Activated CD4-positive, alpha-beta T cell treated with anti-CD3 and anti-CD28 coated beads, Interleukin-2, amount 50 U/mL, for 16 hours (primary cell): ENCODE measurements around the gene MON2.

Experiments used
- DNase-seq: peaks from one replicate; pipeline ENCODE4 v3.0.0-alpha.2; 2020

The MON2 gene

DNA sequence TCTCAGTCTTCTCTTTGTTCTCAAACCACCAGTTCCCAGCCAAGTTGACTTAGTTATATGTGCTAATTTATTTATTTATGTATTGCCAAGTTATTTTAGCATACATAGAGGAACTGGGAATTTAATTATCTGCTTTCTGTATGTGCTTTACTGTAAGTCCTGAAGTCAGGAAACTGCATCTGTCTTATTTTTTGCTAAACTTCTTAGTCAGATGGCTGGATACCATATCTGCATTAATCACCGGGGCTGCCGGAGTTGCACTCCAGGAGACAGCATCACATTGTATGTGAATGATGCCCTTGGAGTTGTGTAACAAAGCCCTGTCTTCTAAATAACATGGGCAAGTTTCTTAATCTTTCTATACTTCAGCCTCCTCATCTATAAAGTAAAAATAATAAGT lies 96.2 kb downstream of the MON2 start:
- DNase-seq = no peak

DNA sequence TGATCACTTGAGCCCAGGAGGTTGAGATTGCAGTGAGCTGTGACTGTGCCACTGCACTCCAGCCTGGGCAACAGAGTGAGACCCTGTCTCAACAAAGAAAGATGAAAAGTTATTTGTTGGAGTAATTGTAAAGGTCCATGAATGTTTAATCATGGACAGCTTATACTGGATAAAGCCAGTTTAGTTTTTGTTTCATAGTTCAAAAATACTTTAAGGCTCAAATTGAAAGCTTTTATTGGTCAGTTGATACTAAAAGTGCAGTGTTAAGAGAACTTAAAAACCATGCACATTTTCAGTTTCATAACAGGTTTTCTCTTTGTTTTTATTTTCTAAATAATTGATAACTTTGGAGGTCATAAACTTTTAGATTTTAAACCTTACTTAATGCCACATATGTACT lies 108.4 kb downstream of the MON2 start:
- no peak for DNase-seq

DNA sequence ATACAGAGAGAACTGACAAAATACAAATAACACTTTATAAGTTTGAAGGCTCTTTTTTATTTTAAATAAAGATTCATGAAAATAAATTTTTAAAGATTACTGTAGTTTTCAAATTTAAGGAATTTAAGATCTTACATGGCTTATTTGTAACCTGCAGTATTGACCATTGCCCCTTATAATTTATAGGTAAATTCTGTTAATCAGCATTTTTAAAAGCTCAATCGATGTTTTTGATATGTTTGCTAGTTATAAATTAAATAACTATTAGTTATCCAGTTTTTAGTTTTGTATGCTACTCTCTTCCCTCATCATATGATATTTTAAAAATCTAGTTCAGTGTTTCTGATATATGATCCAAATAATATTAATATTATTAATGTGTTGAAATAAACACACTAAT lies 109.9 kb downstream of the MON2 start:
- no peak for DNase-seq

DNA sequence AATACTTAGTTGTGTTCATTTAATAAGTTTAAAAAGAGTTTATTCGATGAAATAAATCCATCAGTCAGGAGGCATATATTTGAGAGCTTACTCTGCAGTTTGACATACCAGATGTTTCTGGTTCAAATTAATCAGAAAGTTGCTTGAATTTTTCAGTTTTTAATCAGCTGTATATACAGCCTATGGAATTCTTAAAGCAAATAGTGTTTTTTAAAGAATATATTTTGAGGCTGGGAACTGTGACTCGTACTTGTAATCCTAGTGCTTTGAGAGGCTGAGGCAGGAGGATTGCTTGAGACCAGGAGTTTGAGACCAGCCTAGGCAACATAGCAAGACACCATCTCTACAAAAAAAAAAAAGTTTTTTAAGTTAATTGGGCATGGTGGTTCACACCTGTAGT lies 112.1 kb downstream of the MON2 start:
- DNase-seq = no peak

DNA sequence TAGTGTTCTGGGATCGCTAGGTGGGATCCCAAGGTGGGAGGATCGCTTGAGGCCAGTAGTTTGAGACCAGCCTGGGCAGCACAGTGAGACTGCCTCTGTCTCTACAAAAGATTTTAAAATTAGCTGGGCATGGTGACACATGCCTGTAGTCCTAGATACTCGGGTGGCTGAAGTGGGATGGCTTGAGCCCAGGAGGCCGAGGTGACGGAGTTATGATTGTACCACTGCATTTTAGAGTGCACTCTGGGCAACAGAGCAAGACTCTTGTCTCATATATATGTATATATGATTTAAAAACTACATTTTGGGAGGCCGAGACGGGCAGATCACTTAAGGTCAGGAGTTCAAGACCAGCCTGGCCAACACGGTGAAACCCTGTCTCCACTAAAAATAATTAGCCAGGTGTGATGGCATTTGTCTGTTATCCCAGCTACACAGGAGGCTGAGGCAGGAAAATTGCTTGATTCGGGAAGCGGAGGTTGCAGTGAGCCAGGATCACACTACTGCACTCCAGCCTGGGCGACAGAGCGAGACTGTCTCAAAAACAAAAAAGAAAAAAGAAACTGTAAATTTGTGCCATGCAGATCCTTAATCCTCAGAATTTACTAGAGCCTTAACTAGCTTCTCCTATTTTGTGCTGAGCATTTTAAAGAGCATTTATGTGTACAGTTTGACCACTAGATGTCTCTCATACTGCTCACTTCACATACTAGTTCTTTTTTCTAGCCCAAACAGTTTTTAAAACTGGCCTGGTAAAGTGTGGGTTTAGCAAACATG lies 114.8 kb downstream of the MON2 start:
- peak; percentile 33 for DNase-seq

DNA sequence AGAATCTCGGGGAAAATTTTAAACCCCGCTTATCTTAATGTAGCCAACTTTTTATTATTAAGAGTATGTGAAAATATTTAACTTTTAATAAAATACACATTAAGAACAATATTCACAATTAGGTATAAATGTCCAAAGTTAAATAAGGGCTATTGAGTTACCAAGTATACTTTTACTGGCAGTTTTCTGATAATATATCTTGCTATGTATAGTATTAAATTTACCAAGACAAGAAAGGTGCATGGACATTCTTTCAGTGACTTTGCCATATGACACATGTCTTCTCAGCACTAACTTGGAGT lies 115.4 kb downstream of the MON2 start:
- DNase-seq = no peak

DNA sequence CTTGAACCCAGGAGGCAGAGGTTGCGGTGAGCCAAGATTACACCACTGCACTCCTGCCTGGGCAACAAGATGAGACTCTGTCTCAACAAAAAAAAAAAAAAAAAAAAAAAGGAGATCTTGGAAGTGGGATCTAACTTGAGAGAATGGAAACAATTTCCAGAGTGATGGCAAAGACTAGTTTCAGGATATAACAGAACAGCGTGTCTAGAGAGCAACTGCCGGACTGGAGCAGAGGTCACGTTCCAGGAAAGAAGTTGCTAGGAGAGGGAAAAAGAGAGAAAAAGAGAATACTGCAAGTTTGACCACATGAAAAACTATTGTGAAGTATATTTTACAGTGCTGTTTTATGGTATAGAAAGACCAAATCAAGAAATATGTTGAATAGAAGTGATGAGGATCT lies 118.0 kb downstream of the MON2 start:
- no peak for DNase-seq

DNA sequence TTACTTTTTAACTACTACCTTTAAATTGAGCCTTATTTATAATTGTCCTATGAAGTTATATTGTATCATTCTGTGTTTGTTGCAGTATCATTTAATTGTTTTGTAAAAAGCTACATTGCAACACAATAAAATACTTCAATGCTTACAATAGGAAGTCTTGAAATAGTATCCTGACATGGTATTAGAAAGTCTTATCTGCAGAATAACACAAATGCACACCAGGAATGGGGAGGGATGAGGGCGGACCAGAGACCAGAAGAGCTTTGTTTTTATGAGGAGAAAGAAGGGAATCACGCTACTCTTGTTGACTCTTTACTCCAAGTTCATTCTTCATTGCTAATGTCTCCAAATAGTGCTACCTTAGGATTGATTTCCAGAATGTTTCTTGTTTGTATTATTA lies 120.2 kb downstream of the MON2 start:
- DNase-seq = no peak

DNA sequence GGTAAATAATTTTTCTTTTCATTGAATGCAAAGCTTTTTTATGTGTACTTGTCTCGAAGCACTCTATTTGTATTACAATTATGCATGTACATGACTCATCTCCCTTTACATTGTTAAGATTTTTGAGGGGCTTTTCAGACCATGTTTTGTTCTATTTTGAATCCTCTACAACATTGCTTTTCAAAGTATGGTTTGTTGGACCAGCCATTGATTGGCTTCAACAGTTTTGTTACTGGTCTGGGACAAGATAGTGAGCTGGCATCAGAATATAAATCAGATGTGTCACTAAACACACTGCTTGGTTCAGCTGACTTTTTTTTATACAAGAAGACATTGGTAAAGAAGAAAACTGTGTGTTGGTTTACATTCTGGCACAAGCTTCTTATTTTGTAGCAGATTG lies 122.3 kb downstream of the MON2 start:
- DNase-seq = no peak

DNA sequence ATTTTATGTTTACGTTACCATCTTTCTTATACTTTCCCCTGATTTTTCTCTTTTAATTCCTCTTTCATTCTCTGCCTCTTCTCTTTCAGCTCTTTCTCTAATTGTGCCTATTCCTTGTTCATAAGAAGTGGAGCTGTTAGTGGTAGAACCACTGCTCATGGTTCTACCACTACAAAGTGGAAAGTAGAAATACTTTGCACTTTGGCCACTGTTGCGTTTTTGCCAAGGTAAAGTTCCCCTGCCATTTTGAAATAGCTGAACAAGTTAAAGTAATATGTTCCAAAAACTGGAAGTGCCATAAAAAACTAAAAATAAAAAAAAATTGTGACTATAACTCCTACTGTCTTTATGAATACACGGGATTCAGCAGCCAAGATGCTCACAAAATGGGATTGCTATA lies 130.6 kb downstream of the MON2 start:
- DNase-seq = no peak

DNA sequence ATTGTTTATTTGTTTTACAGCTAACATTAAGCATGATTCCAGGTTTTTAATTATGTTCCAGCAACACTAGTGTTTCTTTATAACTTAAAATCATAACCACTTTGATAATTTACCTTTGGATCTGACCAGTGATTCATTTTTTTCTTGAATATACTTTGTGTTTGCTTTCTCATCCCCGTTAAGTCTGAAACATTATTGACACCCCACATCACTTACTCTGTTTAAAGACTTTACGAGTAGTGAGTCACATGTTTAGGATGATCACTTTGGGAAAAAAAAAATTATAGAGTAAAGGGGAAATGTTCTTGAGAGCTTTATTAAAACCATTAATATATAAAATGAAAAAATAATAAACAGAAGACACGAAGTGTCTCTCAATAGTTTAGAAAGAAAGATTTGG lies 132.2 kb downstream of the MON2 start:
- no peak for DNase-seq

DNA sequence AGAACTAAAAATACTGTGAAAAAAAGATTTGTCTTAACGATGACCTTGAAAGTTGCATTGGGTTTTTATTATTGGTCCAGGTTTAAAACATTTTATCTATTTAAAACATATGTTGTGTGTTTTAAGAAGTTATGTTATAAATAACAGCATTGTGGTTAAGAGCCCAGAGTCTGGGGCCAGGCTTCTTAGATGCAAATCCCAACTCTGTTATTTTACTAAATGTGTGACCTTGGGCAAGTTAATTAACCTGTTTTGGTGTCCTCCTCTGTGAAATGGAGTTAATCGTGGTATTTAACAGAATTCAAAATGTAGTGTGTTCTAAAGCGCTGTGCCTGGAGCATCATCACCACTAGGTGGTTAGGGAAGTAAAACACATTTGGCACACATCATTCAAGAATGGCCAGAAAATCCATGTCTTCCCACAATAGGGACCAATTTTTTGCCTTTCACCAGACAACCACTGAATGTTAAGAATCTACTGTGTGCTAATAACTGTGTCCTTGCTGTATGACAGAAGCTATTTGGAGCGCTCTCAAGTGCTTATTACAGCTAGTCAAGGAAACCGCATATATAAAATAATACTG lies 133.3 kb downstream of the MON2 start:
- no peak for DNase-seq

DNA sequence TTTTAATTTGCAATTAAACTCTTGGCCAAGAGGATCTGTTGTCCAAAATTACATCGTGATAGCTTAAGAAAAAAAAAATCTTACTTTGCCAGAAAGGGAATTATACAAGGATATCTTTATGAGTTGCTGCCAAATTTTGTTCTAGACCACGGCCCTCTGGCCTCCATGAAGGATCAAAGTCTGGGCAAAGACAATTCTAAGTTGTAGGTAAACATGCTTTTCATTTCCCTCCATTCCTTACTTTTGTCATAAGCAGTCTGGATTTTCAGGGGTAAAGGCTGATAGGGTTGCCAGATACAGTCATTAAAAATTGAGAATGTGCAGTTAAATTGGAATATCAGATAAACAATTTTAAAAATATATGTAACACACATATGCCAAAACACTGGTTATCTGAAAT lies 135.1 kb downstream of the MON2 start:
- no peak for DNase-seq

DNA sequence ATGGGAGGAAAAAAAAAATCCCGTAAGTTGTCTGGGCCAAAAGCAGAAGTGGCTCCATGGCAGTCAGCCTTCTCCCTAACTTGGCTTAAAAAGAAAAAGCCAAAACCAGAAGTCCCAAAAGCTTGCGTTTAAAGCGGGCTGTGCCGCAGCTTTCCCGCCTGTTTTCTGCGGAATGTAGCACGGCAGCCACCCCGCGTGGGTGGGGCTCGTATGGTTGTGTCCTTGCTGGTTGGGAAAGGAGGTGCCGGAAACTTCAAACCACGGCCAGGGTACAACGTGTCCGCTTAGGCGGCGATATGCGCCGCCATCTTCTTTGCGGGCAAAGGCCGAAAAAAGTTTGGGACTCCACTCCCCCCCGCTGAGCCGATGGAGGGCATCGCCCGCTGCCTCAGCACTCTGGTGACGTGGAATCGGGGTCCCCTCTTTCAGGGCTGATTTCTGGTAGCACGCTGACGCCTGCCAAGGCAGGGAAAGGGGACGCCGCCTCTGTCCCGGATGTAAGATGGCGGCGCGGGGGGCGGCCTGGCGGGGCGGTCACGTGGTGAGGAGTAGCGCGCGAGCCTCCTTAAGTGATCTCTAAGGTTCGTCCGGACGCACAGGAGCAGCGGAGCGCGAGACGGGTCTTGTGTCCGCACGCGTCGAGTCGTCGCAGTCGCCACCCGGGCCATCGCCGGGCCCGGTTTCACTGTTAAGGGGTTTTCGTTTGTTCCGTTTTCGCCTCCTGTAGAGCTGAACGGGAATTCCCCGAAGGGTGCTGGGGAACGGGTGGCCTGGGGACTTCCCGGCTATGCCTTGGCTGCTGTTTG lies 135.8 kb downstream of the MON2 start:
- peak; percentile 91 for DNase-seq

DNA sequence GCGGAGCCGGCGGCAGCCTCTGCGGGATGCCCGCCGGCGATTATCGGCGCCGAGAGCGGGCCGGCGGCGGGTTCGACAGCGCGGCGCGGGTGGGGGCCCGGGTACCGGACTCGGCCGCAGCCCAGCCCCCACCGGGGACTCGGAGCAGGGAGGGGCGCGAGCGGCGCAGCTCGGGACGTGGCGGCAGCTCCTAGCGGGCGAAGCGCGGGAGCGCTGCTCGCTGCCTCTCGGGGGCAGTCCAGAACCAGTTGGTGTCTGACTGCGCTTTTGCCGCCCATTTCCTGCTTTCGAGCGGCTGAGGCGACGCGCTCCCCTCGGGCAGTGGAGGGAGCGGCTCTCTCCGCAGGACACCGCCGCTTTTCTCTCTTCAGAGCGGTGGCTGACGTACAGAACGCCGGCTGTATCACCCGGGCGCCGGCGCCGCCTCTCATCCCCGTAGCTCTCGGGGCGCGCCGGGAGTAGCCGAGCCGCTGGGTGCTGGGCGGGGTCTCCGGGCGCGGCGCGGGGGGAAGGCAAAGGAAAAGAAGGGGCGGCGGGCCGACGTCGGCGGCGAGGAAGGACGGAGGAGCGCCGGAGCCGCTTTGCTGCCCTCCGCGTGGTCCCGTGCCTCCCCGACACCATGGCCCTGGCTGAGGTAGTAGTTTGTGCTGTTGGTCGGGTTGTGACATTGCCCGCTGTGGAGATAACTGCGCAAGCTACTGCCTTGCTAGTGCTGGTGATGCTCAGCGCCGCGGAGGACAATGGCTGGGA lies 136.6 kb downstream of the MON2 start:
- DNase-seq = peak; percentile 85

DNA sequence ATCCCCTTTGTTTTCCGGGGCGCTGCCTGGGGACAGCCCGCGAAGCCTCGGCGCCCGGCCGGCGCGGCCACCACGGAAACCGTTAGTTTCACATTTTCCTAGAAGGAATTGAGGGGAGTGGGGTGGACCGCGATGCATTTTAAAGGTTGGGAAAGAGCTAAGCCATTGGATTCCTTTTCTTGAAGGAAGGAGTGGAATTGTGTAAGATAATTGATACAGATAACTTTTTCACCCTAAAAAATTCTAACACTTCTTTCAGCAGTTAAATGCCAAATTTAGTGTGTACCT lies 137.1 kb downstream of the MON2 start:
- no peak for DNase-seq

DNA sequence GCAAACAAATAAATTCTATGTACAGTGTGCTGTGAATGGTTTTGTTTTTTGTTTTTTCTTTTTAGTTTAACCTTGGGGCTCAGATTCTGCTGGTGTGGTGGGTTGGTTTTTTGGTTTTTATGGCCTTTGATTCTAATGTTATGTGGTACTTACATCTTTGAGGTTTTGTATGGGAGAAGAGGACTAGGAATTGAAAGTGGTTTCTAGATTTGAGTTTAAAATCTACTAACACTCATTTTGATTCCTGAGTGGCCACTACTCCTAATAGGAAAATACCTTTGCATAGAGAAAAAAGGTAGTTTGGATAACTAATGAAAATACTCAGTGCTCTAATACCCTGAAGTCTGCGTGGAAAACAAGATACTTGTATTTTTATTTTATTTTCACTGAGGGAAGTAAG lies 137.7 kb downstream of the MON2 start:
- peak; percentile 25 for DNase-seq

DNA sequence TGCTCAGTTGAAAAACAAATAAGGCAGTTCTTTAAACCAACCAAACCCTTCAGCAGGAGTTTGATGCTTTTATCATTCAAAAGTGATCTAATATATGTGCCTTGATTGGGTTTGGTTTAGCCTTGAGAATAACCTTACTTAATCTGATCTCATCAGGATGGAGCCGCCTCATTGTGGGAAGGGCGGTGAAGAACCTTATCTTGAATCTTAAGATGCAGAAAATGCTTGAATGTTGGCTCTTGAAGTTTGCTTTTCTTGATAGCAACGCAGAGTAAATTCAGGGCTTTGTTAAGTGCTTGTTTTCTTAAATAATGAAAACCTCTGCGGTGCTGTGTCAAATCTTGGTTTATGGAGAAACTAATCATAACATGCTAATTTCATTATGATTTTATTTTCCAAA lies 138.2 kb downstream of the MON2 start:
- DNase-seq = peak; percentile 14

DNA sequence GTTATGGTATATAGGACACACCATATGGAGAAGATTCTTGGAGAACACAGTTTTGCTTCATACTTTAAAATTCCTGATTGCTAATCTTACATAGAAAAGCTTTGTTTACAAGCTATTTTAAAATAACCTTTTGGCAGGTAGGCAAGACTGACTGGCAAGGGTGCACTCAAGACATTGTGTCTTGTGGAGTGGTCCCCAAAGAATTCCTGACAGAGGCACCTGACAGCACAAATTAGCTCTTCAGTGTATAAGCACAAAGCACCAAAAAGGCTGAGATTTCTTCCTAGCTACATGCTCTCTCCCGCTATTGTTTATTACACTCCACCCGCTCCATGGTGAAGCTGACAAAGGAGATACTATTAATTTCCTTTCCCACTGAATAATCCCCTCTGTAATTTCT lies 139.4 kb downstream of the MON2 start:
- no peak for DNase-seq

DNA sequence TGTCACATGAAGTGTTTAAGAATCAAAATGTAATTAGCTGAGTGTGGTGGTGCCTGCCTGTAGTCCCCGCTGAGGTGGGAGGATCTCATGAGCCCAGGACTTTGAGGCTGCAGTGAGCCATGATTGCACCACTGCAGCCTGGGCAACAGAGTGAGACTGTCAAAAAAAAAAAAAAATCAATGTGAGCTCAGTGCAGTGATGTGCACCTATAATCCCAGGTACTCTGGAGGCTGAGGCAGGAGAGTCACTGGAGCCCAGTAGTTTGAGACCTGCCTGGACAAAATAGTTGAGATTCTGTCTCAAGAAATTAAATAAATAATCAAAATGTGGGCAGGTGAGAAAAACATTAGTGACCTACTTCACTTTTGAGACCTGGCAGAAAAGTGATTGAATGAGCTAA lies 140.0 kb downstream of the MON2 start:
- no peak for DNase-seq

DNA sequence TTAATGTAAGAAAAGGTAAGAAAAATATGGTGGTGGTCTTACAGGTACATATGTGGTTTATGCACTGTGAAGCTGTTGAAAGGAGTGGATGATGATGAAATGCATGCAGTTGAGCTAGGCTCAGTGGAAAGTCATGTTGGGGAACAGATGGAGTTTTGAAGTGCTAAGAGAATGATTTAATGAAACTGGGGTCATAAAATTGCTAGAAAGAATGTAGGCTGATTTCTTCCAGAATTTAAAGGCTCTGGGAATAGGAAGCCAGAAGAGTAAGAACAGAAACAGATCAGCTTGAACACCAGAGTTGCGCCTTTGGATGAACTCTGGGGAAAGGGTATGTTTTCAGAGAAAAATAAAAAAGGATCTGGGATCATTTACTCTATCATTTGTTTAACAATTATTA lies 146.5 kb downstream of the MON2 start:
- no peak for DNase-seq

DNA sequence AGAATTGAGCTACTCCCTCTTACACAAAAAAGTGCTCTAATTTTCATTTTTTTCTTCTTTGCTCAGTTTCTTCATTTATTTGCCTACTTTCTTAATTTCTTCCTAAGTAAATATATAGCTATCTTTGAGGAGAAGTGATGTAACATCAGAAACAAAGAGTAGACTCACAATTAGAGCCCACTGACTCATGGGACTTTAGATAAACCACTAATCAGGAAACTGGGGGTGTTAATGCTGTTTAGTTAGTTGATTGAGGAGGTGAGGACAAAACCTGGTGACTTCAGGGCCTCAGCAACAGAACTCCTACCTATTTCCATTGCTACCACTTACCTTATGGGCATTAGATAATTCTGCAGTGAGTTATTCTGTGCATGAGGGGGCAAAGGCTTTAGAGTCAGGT lies 151.7 kb downstream of the MON2 start:
- no peak for DNase-seq

DNA sequence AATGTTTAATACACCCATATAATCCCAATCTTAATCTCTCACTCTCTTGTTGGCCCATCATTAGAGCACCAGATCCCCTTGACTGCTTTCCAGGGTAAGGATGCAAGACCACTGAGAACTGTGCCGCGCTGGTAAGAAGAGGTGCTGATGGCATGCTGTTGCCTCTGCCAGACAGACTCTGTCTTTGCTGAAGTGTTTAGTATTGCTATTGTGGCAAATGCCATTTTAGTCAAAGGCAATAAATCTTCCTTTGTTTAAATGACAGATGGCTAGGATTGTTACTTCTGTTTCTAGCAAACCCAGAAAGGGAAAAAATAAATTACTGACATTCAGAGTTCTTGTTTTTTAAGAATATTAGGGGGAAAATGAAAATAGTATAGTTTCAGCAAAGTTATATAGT lies 152.3 kb downstream of the MON2 start:
- DNase-seq = no peak

DNA sequence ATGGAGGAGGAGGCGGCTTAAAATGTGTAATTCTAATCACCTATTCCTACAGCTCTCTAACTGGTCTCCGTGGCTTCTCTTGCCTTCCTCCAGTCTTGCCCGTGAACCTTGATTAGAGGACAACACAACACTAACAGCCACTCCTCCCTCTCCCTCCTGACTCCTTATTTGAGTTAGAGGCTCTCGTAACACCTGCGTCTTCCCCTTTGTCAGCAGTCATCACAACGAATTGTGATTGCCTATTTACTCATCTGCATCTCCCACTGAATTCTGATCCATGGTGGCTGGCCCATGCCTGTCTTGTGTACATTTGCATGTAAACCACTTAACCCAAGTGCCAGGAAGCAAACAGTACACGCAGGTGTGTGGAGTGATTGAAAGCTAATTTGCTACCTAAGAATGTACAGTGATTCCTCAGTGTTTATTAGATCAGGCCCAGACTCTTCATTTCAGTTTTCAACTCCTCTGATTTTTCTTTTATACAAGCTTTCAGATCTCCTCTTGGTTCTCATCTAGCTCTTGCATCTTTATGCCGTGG lies 154.5 kb downstream of the MON2 start:
- no peak for DNase-seq
